Neural cell (in vitro differentiated cells): ENCODE measurements around the gene CPPED1. TPM values are rescaled to one million over a fixed set of nuclear protein-coding genes. Genes with fewer than 3 reads are reported as not detected.

Source experiments
- H2AFZ ChIP-seq: fragments of 200-600, 300-800 bp; sonication (generic), shearing (Covaris generic); 2 replicates; pipeline ENCODE4 v1.6.0; 2014; ENCODE audit warnings: low read depth, mild to moderate bottlenecking, antibody characterized with exemption, low read length, moderate library complexity
- H3F3A ChIP-seq: fragments of 200-600 bp; shearing (Covaris generic); 2 replicates; pipeline ENCODE4 v1.6.1; 2016; ENCODE audit warnings: mild to moderate bottlenecking, moderate library complexity, mixed read lengths, antibody characterized with exemption, low read length; ENCODE audit not compliant: insufficient read depth, poor library complexity, severe bottlenecking
- H3K27ac ChIP-seq: fragments of 200-600, 300-800 bp; sonication (generic), shearing (Covaris generic); 2 replicates; pipeline ENCODE4 v1.5.1; 2014; ENCODE audit warnings: mild to moderate bottlenecking, low read length, moderate library complexity
- H3K27me3 ChIP-seq: fragments of 300-800, 200-600 bp; sonication (generic), shearing (Covaris generic); 2 replicates; pipeline ENCODE4 v1.6.0; 2014; ENCODE audit warnings: mild to moderate bottlenecking, low read depth, low read length, moderate library complexity; ENCODE audit not compliant: insufficient read depth
- H3K36me3 ChIP-seq: fragments of 300-800, 200-600 bp; sonication (generic), shearing (Covaris generic); 2 replicates; pipeline ENCODE4 v1.5.1; 2014; ENCODE audit warnings: mild to moderate bottlenecking, antibody characterized with exemption, low read length, moderate library complexity; ENCODE audit not compliant: insufficient read depth
- H3K4me2 ChIP-seq: fragments of 300-800, 200-600 bp; sonication (generic), shearing (Covaris generic); 2 replicates; pipeline ENCODE4 v1.6.0; 2014; ENCODE audit warnings: mild to moderate bottlenecking, low read length
- H3K4me3 ChIP-seq: fragments of 300-800, 200-600 bp; sonication (generic), shearing (Covaris generic); 2 replicates; pipeline ENCODE4 v1.5.1; 2014; ENCODE audit warnings: mild to moderate bottlenecking, low read length, moderate library complexity
- H3K79me2 ChIP-seq: fragments of 200-600 bp; shearing (Covaris generic); replicated peaks from 2 replicates; pipeline ENCODE4 v1.6.0; 2014; ENCODE audit warnings: mild to moderate bottlenecking, low read length, moderate library complexity; ENCODE audit not compliant: insufficient read depth
- H3K9ac ChIP-seq: fragments of 300-800, 200-600 bp; sonication (generic), shearing (Covaris generic); 2 replicates; pipeline ENCODE4 v1.6.1; 2016; ENCODE audit warnings: mild to moderate bottlenecking, low read length, mixed read lengths
- H3K9me2 ChIP-seq: fragments of 200-600 bp; shearing (Covaris generic); 2 replicates; pipeline ENCODE4 v1.6.1; 2016; ENCODE audit warnings: mild to moderate bottlenecking, low read length, mixed read lengths; ENCODE audit not compliant: insufficient read depth
- H3K9me3 ChIP-seq: fragments of 200-600, 300-800 bp; sonication (generic), shearing (Covaris generic); 2 replicates; pipeline ENCODE4 v1.6.1; 2016; ENCODE audit warnings: mild to moderate bottlenecking, mixed run types, low read length, moderate library complexity, mixed read lengths
- H4K20me1 ChIP-seq: fragments of 200-600 bp; shearing (Covaris generic); 2 replicates; pipeline ENCODE4 v1.6.1; 2016; ENCODE audit warnings: mild to moderate bottlenecking, mixed run types; ENCODE audit not compliant: insufficient read depth
- CTCF ChIP-seq: fragments of 450-650 bp; IDR thresholded peaks from 2 replicates; pipeline ENCODE4 v1.5.1; 2014; ENCODE audit warnings: antibody characterized with exemption, mild to moderate bottlenecking, moderate library complexity; ENCODE audit not compliant: poor library complexity, severe bottlenecking
- EP300 ChIP-seq: fragments of 450-650 bp; conservative IDR thresholded peaks from 2 replicates; pipeline ENCODE4 v1.6.1; 2014; ENCODE audit warnings: antibody characterized with exemption, mild to moderate bottlenecking, moderate library complexity; ENCODE audit not compliant: poor library complexity, severe bottlenecking
- EZH2 ChIP-seq: fragments of 200-600, 300-800 bp; shearing (Covaris generic), sonication (generic); IDR thresholded peaks from 2 replicates; pipeline ENCODE4 v1.6.1; 2014; ENCODE audit warnings: antibody characterized with exemption, low read length, borderline replicate concordance, mild to moderate bottlenecking; ENCODE audit not compliant: insufficient read depth, poor library complexity, severe bottlenecking
- MXI1 ChIP-seq: fragments of 450-650 bp; conservative IDR thresholded peaks from 2 replicates; pipeline ENCODE4 v1.6.1; 2014; ENCODE audit warnings: antibody characterized with exemption, mild to moderate bottlenecking; ENCODE audit not compliant: poor library complexity, severe bottlenecking
- POLR2AphosphoS5 ChIP-seq: IDR thresholded peaks from 2 replicates; pipeline ENCODE4 v1.6.1; 2012
- RAD21 ChIP-seq: fragments of 450-650 bp; conservative IDR thresholded peaks from 2 replicates; pipeline ENCODE4 v1.6.1; 2014; ENCODE audit warnings: antibody characterized with exemption, mild to moderate bottlenecking, moderate library complexity
- REST ChIP-seq: IDR thresholded peaks from 2 replicates; pipeline ENCODE4 v1.6.1; 2012; ENCODE audit warnings: borderline replicate concordance
- SMC3 ChIP-seq: fragments of 450-650 bp; conservative IDR thresholded peaks from 2 replicates; pipeline ENCODE4 v1.6.1; 2014; ENCODE audit warnings: antibody characterized with exemption, mild to moderate bottlenecking, moderate library complexity; ENCODE audit not compliant: poor library complexity
- TAF1 ChIP-seq: IDR thresholded peaks from 2 replicates; pipeline ENCODE4 v1.6.1; 2012; ENCODE audit warnings: low read depth
- polyA plus RNA-seq: library from polyadenylated mRNA; depleted of rRNA; stranded (reverse); fragments of >200 nt; gene quantifications from 2 replicates; pipeline ENCODE4 v1.2.3, GENCODE V29; 2014

The CPPED1 gene
- polyA plus RNA-seq, 1 donor from 2014 or later = 2.5 TPM

DNA sequence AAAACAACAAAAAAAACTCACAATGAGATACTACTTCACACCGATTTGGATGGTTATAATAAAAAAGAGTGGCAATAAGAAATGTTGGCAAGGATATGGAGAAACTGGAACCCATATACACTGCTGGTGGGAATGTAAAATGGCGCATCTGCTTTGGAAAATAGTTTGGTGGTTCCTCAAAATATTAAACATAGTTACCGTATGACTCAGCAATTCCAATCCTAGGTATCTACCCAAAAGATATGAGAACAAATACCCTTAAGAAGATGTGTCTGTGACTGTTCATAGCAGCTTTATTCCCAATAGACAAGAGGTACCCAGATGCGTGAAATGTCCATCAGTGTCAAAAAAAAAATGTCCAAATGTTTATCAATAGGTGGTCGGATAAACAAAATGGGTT is 7.2 kb downstream of the CPPED1 start:
- Histone ChIP-seq H3K4me3 (no peak overlapping the region), H3K36me3 (no peaks in the 10 kb centered on the region), H3K9me3 (no peaks in the 10 kb centered on the region), H3K9ac (no peak overlapping the region), H2AFZ (no peak overlapping the region), H4K20me1 (no peaks in the 10 kb centered on the region), H3K27ac (no peak overlapping the region), H3F3A (no peaks in the 10 kb centered on the region), H3K79me2 (no peaks in the 10 kb centered on the region), H3K9me2 (no peaks in the 10 kb centered on the region), H3K4me2 (no peak overlapping the region), H3K27me3 (no peaks in the 10 kb centered on the region)
- TF ChIP-seq RAD21 = no peak
- no peak for TF ChIP-seq MXI1
- TF ChIP-seq EP300 = no peak
- no peak for TF ChIP-seq REST
- no peak for TF ChIP-seq EZH2
- no peak for TF ChIP-seq POLR2AphosphoS5
- TF ChIP-seq SMC3 = no peak
- TF ChIP-seq TAF1 = no peak
- no peak for TF ChIP-seq CTCF

DNA sequence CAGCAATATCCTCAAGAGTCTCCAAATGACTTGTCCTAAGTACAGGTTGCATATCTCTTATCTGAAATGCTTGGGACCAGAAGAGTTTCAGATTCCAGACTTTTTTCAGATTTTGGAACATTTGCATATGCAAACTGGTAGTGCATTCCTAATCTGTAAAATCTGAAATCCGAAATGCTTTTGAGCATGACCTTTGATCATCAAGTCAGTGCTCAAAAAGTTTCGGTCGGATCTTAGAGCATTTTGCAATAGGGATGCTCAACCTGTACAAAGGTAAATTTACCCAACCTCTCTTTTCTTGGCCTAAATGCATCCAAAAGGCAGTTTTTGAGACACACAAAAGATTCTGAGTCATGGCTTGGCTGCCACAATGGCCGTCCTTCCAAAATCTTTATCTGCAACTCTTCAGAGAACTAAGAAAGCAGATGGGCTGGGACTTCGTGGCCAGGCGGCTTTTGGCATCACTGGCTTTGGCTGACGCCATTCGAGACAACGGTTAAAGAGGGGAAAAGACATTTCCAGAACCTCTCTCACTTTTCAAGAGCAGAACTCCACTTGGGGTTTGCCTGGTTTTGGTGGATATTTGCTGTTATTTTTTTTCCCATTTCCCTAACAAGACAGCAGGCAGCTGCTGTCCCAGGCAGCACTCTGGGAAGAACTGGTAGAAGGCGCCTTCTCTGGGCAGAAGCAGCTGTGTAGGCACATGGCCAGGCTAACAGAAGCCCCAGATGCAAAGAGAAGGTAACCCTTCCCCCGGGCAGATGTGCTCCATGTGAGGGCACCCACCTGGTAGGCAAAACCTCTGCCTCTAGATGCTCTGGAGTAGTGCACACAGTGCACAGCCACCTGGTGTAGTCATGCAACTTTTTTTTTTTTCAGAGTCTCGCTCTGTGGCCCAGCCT is 8.9 kb downstream of the CPPED1 start:
- no peak for TF ChIP-seq EP300
- TF ChIP-seq RAD21 = no peak
- TF ChIP-seq EZH2 = no peak
- TF ChIP-seq MXI1 = no peak
- no peak for TF ChIP-seq POLR2AphosphoS5
- TF ChIP-seq TAF1 = no peak
- TF ChIP-seq SMC3 = no peak
- Histone ChIP-seq H3K36me3 (no peaks in the 10 kb centered on the region), H2AFZ (no peak overlapping the region), H3K9me2 (no peaks in the 10 kb centered on the region), H3K9me3 (no peaks in the 10 kb centered on the region), H3F3A (no peaks in the 10 kb centered on the region), H3K4me3 (no peak overlapping the region), H4K20me1 (no peaks in the 10 kb centered on the region), H3K27me3 (no peaks in the 10 kb centered on the region), H3K79me2 (no peaks in the 10 kb centered on the region), H3K9ac (no peak overlapping the region), H3K27ac (no peak overlapping the region), H3K4me2 (no peak overlapping the region)
